Measurements from ENCODE around the gene MRPL55.

DNA sequence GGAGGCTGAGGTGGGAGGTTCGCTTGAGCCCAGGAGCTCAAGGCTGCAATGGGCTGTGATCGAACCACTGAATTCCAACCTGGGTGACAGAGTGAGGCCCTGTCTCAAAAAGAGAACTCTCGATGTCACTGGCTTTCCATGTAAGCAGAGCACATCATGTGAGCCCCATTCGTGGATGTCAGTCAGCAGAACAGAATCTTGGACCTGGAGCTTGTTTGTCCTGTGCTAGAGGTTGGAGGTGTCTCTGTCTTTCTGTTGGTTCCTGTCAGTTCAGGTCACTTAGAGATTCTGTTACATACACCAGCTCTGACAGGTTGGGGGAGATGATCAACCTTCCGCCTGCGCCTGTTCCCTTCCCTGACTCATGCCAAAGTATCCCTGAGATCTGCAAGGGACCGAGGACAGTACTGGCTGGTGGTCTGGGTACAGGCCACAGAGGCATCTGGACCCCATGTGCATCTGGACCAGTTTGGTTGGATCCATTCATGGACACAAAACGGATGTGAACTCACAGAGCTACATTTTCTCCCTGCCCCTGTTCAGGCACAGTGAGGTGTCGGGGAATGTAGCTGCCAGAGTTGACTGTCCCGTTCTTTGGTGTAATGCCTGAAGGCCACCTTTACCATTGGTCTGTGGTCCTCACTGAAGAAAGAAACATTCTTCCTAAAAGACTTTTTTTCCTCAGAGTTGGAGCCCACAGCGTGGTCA, 16.6 kb downstream of the MRPL55 start:
- no peak for TF ChIP-seq EZH2phosphoT487 (IDR thresholded peaks at IDR 0.05)
- no peak for TF ChIP-seq CTCF (IDR thresholded peaks at IDR 0.05)
- no peak for TF ChIP-seq EZH2 (IDR thresholded peaks at IDR 0.05)
